ENCODE results near the gene DOCK11. TPM values are rescaled to one million over a fixed set of nuclear protein-coding genes. Genes with fewer than 3 reads are reported as not detected.

The DOCK11 gene
- total RNA-seq, 4 donors from 2014 or later = 30.0 to 50.7 (median 35.7) TPM

GRCh38 chrX:118718737-118719136, 223.1 kb downstream of the DOCK11 start:
- no peak overlapping the region for H3K4me3 ChIP-seq
- H3K9me3 ChIP-seq = no peaks in the 10 kb centered on the region
- no peaks in the 10 kb centered on the region for H3K4me1 ChIP-seq
- no peak overlapping the region for H3K27ac ChIP-seq
- no peaks in the 10 kb centered on the region for H3K27me3 ChIP-seq
- DNase-seq (ENCODE audit: low spot score in 2 of 2) = no peak
- no peaks in the 10 kb centered on the region for H3K36me3 ChIP-seq
- no peak for TF ChIP-seq POLR2A (IDR thresholded peaks at IDR 0.05)
- peak in 1 of 2 donors; percentile 59 for TF ChIP-seq EP300 (IDR thresholded peaks at IDR 0.05)
- no peak for TF ChIP-seq CTCF (IDR thresholded peaks at IDR 0.05)
- WGBS, 2 donors = 55 to 89% methylated on average over 2 of the region's 2 CpGs

GRCh38 chrX:118720058-118720707, 224.6 kb downstream of the DOCK11 start:
- H3K4me1 ChIP-seq = peaks cover 0 to 7% (median 2%) of the 10 kb centered on the region in 4 donors
- H3K36me3 ChIP-seq = no peaks in the 10 kb centered on the region
- H3K27ac ChIP-seq = no peak overlapping the region
- no peak for TF ChIP-seq EP300 (IDR thresholded peaks at IDR 0.05)
- no peak for TF ChIP-seq POLR2A (IDR thresholded peaks at IDR 0.05)
- TF ChIP-seq CTCF (IDR thresholded peaks at IDR 0.05) = no peak
- WGBS, 2 donors = 80 to 100% methylated on average over 2 to 3 of the region's 3 CpGs
- no peak for DNase-seq (ENCODE audit: low spot score in 2 of 2)
- no peak overlapping the region for H3K4me3 ChIP-seq
- no peaks in the 10 kb centered on the region for H3K27me3 ChIP-seq
- H3K9me3 ChIP-seq = no peaks in the 10 kb centered on the region

GRCh38 chrX:118723376-118723775, 227.8 kb downstream of the DOCK11 start:
- WGBS, 2 donors = 62 to 87% methylated on average over 3 of the region's 3 CpGs
- Histone ChIP-seq H3K4me3 (no peak overlapping the region), H3K9me3 (no peaks in the 10 kb centered on the region), H3K27ac (no peak overlapping the region), H3K27me3 (no peaks in the 10 kb centered on the region), H3K4me1 (peaks cover 0 to 23% (median 2%) of the 10 kb centered on the region in 4 donors), H3K36me3 (no peaks in the 10 kb centered on the region)
- no peak for TF ChIP-seq EP300 (IDR thresholded peaks at IDR 0.05)
- no peak for DNase-seq (ENCODE audit: low spot score in 2 of 2)

- no peak for TF ChIP-seq EP300 (IDR thresholded peaks at IDR 0.05)
- no peak for TF ChIP-seq CTCF (IDR thresholded peaks at IDR 0.05)
- no peak for TF ChIP-seq POLR2A (IDR thresholded peaks at IDR 0.05)
- H3K4me1 ChIP-seq = peaks cover 0 to 27% (median 2%) of the 10 kb centered on the region in 4 donors
- H3K9me3 ChIP-seq = no peaks in the 10 kb centered on the region
- H3K27ac ChIP-seq = no peak overlapping the region
- H3K4me3 ChIP-seq = no peak overlapping the region
- H3K27me3 ChIP-seq = no peaks in the 10 kb centered on the region
- 79 to 83% methylated on average over 5 of the region's 5 CpGs for WGBS, 2 donors
- no peak for DNase-seq (ENCODE audit: low spot score in 2 of 2)
- H3K36me3 ChIP-seq = no peaks in the 10 kb centered on the region
These were observed 228.8 kb downstream of the DOCK11 start for GRCh38 chrX:118724365-118724764.

- DNase-seq (ENCODE audit: low spot score in 2 of 2) = no peak
- no peaks in the 10 kb centered on the region for H3K36me3 ChIP-seq
- H3K4me3 ChIP-seq = no peak overlapping the region
- peaks cover 0 to 27% (median 2%) of the 10 kb centered on the region in 4 donors for H3K4me1 ChIP-seq
- no peaks in the 10 kb centered on the region for H3K9me3 ChIP-seq
- WGBS, 2 donors = 44 to 57% methylated on average over 7 of the region's 7 CpGs
- H3K27ac ChIP-seq = peak overlapping the region in 1 of 4 donors; percentile 93
- TF ChIP-seq EP300 (IDR thresholded peaks at IDR 0.05) (no peak), CTCF (IDR thresholded peaks at IDR 0.05) (no peak), POLR2A (IDR thresholded peaks at IDR 0.05) (no peak)
- H3K27me3 ChIP-seq = no peaks in the 10 kb centered on the region
These were observed 229.2 kb downstream of the DOCK11 start for GRCh38 chrX:118724775-118725174.
